Stimulated activated memory B cell treated with anti-CD40 and anti-IgM and Interleukin-4, amounts not matched to agents 10 μg/mL and 1 μg/mL and 100 μg/mL, for 72 hours (primary cell): Measurements from ENCODE around the gene HDAC4.
A peak's percentile ranks its signal among the peaks of the same experiment; 100 is the strongest.
"Not testable (repeated sequence)": the region's sequence is repeated elsewhere in the genome, so short reads cannot be mapped to it uniquely, and the experiment has no call there.

Experiments
- ATAC-seq: fragments of 150-1000 bp; cut with Tn5 transposase; 2 replicates; pipeline ENCODE4 v1.10.0; 2021
- H3K27ac Mint-ChIP-seq: one replicate; pipeline ENCODE4 v1.8.0; 2022; ENCODE audit warnings: mild to moderate bottlenecking, mixed read lengths
- H3K27me3 Mint-ChIP-seq: one replicate; pipeline ENCODE4 v1.8.0; 2022; ENCODE audit warnings: mixed read lengths
- H3K36me3 Mint-ChIP-seq: one replicate; pipeline ENCODE4 v1.8.0; 2022; ENCODE audit warnings: mixed read lengths
- H3K4me1 Mint-ChIP-seq: one replicate; pipeline ENCODE4 v1.8.0; 2022; ENCODE audit warnings: mixed read lengths
- H3K4me3 Mint-ChIP-seq: one replicate; pipeline ENCODE4 v1.8.0; 2022; ENCODE audit warnings: mild to moderate bottlenecking, moderate library complexity, mixed read lengths
- H3K9me3 Mint-ChIP-seq: one replicate; pipeline ENCODE4 v1.8.0; 2022; ENCODE audit warnings: mixed read lengths

The HDAC4 gene

DNA sequence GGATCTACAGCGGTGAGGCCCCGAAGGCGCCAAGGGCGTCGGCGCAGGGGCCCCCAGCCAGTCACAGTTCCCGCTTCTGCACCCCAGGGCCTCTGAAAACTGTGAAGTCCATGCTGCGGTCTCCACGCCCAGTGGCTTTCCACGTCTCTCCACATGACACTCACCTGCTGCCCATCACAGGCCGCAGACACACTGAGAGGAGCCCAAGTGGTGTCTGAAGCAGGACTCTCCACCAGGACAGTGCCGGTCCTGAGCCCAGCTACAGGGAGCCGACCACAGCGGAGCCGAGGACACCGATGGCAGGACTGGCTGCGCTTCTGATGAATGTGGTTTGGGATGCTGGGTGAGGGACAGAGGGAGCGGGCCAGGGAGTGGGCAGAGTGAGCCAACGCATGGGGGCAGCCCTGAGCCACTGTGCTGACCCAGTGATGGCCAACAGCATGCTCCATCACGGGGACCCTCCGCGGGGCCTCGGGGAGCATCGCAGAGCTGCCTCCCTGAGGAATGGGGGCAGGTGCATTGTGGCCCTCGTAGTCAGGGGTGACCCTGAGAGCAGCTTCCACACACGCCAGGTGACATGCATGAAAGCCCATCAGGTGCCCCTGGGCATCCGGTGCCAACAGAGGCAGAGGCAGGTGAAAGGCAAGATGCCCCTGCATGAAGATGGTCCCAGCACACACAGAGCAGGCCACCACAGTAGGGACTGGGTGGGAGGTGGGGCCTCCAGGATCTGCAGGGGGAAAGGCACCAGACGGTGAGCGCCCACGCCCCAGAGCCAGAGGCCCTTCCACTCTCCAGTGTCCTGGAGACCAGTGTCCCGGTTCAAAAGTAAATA lies 116.6 kb downstream of the HDAC4 start:
- Mint-ChIP-seq H3K36me3 (peaks cover 5% of the 10 kb centered on the region), H3K4me1 (peaks cover 40% of the 10 kb centered on the region), H3K27ac (no peak overlapping the region), H3K4me3 (no peak overlapping the region), H3K9me3 (no peaks in the 10 kb centered on the region), H3K27me3 (peaks cover 22% of the 10 kb centered on the region)
- ATAC-seq = no peak

DNA sequence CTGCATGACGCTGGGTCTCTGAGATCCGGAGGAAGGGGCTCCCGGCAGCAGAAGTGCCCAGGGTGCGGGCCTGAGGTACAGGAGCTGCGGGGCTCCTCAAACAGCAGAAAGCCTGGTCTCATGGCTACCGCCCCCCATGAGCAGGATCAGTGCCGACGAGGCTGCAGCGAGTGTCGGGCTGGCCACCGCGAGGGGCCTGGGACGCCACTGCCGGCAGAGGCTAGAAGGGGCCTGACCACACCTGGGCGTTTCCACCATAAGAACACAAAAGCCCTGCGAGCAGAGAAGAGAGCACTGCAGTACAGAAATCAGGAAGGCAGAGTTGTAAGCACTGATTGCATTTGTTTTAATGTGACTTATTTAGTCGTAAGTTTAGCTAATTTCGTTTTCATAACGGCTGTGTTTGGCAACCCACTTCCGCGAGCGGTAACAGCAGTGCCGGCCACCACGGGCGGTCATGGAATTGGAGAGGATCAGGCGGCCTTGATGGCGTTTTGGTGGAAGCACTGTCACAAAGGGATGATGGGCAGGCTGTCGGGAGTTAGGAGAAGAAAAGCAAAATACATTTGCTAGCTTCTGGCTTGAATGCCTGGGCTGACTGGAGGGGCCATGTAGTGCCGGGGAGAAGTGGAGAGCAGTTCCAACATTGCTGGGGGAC lies 117.4 kb downstream of the HDAC4 start:
- H3K36me3 Mint-ChIP-seq = peaks cover 5% of the 10 kb centered on the region
- H3K4me3 Mint-ChIP-seq = no peak overlapping the region
- H3K27me3 Mint-ChIP-seq = peaks cover 22% of the 10 kb centered on the region
- H3K27ac Mint-ChIP-seq = no peak overlapping the region
- ATAC-seq = no peak
- no peaks in the 10 kb centered on the region for H3K9me3 Mint-ChIP-seq
- H3K4me1 Mint-ChIP-seq = peaks cover 36% of the 10 kb centered on the region

GRCh38 chr2:239282448-239283287 lies 118.2 kb downstream of the HDAC4 start:
- Mint-ChIP-seq H3K36me3 (peaks cover 5% of the 10 kb centered on the region), H3K9me3 (no peaks in the 10 kb centered on the region), H3K4me3 (no peak overlapping the region), H3K27ac (no peak overlapping the region), H3K27me3 (peaks cover 18% of the 10 kb centered on the region), H3K4me1 (peaks cover 31% of the 10 kb centered on the region)
- no peak for ATAC-seq

GRCh38 chr2:239280296-239281017 lies 120.4 kb downstream of the HDAC4 start:
- not testable (repeated sequence) for H3K4me3 Mint-ChIP-seq, H3K27ac Mint-ChIP-seq, H3K36me3 Mint-ChIP-seq, ATAC-seq, H3K9me3 Mint-ChIP-seq
- Mint-ChIP-seq H3K4me1 (peaks cover 22% of the 10 kb centered on the region), H3K27me3 (peaks cover 18% of the 10 kb centered on the region)

GRCh38 chr2:239279508-239280295 lies 121.1 kb downstream of the HDAC4 start:
- Mint-ChIP-seq H3K4me3 (no peak overlapping the region), H3K4me1 (peaks cover 22% of the 10 kb centered on the region), H3K27ac (no peak overlapping the region), H3K36me3 (peaks cover 5% of the 10 kb centered on the region), H3K27me3 (peaks cover 26% of the 10 kb centered on the region), H3K9me3 (no peaks in the 10 kb centered on the region)
- no peak for ATAC-seq

- no peak overlapping the region for H3K27ac Mint-ChIP-seq
- H3K4me1 Mint-ChIP-seq = peaks cover 28% of the 10 kb centered on the region
Measured at GRCh38 chr2:239278941-239279365, 121.9 kb downstream of the HDAC4 start.

GRCh38 chr2:239278361-239278760 lies 122.5 kb downstream of the HDAC4 start:
- H3K36me3 Mint-ChIP-seq = peaks cover 2% of the 10 kb centered on the region
- ATAC-seq = no peak
- H3K4me1 Mint-ChIP-seq = peaks cover 34% of the 10 kb centered on the region
- no peaks in the 10 kb centered on the region for H3K9me3 Mint-ChIP-seq
- peaks cover 39% of the 10 kb centered on the region for H3K27me3 Mint-ChIP-seq
- no peak overlapping the region for H3K27ac Mint-ChIP-seq
- no peak overlapping the region for H3K4me3 Mint-ChIP-seq

More at GRCh38 chr2:239278941-239279365, 121.9 kb downstream of the HDAC4 start:
- ATAC-seq = no peak
- Mint-ChIP-seq H3K4me3 (no peak overlapping the region), H3K36me3 (peaks cover 5% of the 10 kb centered on the region), H3K9me3 (no peaks in the 10 kb centered on the region), H3K27me3 (peaks cover 33% of the 10 kb centered on the region)

GRCh38 chr2:239277401-239278085 lies 123.3 kb downstream of the HDAC4 start:
- Mint-ChIP-seq H3K27ac (no peak overlapping the region), H3K36me3 (no peaks in the 10 kb centered on the region), H3K4me3 (no peak overlapping the region), H3K4me1 (peaks cover 35% of the 10 kb centered on the region), H3K27me3 (peaks cover 47% of the 10 kb centered on the region), H3K9me3 (no peaks in the 10 kb centered on the region)
- ATAC-seq = no peak

DNA sequence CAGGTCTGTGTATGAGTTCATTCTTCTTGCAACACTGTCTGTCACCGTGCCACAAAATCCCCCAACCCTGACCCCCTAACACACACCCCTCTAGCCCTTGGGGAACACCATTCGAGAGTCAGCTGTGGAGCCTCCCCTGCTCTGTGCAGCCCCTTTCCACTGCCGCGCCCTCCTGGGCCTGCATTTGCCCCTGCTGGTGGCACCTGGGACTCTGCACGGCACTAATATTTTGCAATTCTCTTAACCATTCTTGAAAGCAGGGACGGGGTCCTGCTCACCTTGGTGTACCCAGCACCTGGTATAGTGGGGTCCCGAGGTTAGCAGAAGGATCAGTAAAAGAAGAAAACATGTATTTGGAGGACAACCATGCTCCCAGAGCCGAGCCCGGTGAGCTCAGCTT lies 124.0 kb downstream of the HDAC4 start:
- ATAC-seq = no peak
- no peaks in the 10 kb centered on the region for H3K9me3 Mint-ChIP-seq
- peaks cover 54% of the 10 kb centered on the region for H3K27me3 Mint-ChIP-seq
- no peak overlapping the region for H3K4me3 Mint-ChIP-seq
- no peaks in the 10 kb centered on the region for H3K36me3 Mint-ChIP-seq
- H3K27ac Mint-ChIP-seq = no peak overlapping the region
- H3K4me1 Mint-ChIP-seq = peaks cover 35% of the 10 kb centered on the region

DNA sequence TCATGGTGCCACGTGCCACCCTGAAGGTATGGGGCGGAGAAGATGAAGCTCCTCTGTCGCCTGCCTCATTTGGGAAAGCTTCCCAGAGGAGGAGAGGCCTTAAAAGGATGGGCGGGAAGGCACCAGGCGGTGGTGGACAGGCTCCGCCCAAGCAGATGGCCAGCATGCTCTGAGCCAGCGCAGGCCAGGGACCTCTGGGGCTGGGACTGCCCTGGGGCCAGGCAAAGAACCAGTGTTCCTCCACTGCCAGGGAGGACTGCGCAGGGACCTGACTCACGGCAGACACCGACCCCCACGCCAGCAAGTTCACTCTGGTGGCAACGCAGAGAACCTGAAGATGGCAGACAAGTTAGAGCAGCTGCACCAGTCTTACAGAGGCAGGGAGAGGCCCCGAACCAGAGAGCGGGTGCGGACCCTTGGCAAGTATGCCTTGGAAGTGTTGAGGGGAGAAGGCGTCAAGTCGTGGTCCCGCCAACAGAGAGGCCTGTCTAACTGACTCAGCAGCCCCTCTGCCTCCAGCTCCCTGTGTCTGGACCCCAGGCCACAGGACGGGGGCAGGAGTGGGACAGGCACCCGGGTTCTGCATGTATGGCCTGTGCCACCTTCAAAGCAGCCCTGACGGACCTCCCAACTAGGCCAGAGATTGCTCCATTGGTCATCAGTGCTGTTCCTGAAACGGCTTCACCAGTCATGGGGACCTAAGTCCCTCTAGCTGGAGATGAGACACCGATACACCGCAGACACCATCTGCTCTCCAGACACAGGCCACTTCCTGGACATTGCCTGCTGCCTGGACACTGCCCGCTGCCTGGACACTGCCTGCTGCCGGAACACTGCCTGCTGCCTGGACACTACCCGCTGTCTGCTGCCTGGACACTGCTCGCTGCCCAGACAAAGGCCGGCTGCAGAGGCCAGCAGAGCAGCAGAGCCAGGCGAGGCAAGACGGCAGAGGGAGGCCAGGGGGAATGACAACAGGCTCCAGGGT lies 124.7 kb downstream of the HDAC4 start:
- no peak for ATAC-seq
- Mint-ChIP-seq H3K9me3 (no peaks in the 10 kb centered on the region), H3K36me3 (no peaks in the 10 kb centered on the region), H3K27ac (peak overlapping the region; percentile 66), H3K27me3 (peaks cover 61% of the 10 kb centered on the region), H3K4me1 (peaks cover 35% of the 10 kb centered on the region), H3K4me3 (no peak overlapping the region)

- Mint-ChIP-seq H3K4me3 (peak overlapping the region; percentile 60), H3K27me3 (peaks cover 67% of the 10 kb centered on the region), H3K36me3 (peaks cover 3% of the 10 kb centered on the region), H3K9me3 (no peaks in the 10 kb centered on the region), H3K4me1 (peaks cover 35% of the 10 kb centered on the region), H3K27ac (peak overlapping the region; percentile 66)
- peak; percentile 94 for ATAC-seq
Measured at GRCh38 chr2:239275044-239275685, 125.7 kb downstream of the HDAC4 start.

DNA sequence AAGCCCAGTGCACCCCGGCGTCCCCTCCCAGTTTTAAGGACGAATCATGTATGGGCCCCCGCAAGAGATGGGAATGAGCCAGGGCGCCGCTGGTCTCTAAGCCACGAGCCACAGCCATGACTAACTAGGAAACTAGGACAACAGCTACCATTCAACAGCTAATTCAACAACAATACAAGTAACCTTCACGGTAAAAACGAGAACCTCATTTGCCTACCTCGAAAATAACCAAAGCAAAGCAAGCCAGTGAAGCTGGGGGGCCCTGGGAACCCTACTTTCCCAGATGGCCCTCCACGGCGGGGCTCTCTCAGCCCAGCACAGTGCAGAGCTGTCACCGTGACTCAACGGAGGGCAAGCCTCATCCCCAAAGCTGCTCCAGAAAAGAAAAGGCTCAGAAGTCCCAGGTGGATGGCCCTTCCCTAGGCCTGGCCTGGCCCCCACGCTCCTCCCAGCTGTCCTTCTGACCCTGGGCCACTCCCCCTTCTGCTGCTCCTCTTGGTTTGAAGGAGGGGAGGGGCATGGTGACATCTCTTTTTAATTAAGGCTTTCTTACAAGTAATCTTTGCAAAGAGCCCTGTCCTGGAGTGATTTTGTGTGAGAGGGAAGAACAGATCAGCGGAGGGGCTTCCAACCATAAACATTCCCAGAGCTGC lies 126.3 kb downstream of the HDAC4 start:
- Mint-ChIP-seq H3K27ac (peak overlapping the region; percentile 66), H3K36me3 (peaks cover 6% of the 10 kb centered on the region), H3K4me3 (peak overlapping the region; percentile 60), H3K4me1 (peaks cover 36% of the 10 kb centered on the region), H3K9me3 (no peaks in the 10 kb centered on the region), H3K27me3 (peaks cover 73% of the 10 kb centered on the region)
- peak; percentile 48 for ATAC-seq
